Measurements from ENCODE around the gene SLC41A1.

The SLC41A1 gene

DNA sequence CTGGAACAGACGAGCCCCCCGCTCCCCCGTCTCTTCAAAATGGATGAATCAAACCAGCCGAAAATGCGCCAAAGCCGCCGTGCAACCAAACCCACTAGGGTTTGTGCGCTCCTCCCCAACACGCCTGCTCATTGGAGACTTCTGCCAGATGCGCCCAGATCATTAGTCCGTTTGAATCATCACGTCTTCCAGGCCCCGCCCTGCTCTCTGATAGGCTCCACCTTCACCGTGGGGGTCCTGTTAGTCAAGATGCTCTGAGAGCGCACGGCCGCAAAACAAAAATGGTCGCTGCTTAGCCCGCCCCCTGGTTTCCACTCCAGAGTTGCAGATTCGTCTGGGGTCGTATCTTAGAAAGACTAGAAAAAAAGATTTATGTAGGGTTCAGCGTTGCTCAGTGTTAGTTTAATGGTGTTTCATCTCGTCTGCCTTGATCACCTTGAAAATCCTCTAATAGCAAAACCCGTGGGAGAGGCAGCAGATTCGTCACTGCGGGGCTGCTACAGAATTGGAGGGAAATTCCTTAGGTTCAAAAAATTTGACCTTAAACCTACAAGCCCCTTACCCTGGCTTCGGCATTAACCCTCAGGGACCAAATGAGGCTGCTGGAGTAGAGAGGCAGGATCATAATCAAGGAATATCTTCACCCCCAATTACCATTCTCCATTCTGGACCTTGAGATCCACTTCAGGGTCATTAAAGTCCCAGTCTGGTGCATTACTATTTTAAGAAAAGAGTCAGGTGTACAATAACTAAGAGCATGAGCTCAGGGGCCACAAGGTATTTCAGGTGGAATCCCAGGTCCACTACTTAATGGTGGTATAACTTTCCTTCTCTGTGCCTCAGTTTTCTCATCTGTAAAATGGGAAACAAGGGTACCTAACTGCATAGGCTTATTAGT is 62.6 kb downstream of the SLC41A1 start, which contains the start of gene NUCKS1:
Gene NUCKS1 (minus strand): TSS at position 45 of the 898 bp plus-strand sequence. CDS start 209 bp downstream, outside the sequence.
- peak; percentile 100 for DNase-seq

- DNase-seq, result peak; percentile 94
Observed at GRCh38 chr1:205749234-205750137, 63.5 kb downstream of the SLC41A1 start.

DNA sequence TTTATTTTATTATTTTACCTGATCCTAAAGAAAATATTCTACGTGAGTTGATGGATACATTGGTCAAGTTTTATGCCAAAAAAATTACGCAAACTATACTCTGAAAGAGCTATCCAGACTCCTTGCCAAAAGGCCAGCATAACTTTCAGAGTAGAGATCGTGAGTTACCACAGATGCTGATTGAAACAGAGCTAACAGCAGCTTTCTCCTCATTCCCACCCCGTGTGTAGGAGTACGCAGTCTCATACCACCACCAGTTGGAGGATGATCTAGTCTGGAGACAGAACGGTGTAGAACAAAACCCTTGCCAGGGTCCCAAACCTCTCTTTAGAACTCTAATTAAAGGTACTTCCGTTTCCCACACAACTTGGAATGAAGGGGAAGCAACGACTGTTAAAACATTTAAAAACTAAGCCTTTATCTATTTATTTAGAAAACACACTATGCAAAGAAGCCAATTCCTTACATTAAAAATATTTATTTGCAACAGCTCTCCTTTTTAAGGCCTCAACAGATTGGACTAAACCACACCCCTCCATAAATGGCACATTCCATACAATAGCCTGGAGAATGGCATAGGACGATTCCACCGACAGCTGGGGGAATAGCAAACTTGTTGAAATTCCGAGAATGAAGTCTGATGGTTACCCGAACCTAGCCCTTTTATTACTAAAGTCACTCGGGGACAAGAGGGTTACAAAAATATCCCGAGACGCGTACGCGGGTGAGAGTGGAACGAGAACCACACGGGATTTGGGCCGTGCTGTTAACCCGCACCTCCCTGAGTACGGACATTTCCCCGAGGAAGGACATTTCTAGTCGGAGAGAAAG is 64.4 kb downstream of the SLC41A1 start:
- DNase-seq, result peak; percentile 22

GRCh38 chr1:205746757-205747412 is 66.1 kb downstream of the SLC41A1 start:
- no peak for DNase-seq

DNA sequence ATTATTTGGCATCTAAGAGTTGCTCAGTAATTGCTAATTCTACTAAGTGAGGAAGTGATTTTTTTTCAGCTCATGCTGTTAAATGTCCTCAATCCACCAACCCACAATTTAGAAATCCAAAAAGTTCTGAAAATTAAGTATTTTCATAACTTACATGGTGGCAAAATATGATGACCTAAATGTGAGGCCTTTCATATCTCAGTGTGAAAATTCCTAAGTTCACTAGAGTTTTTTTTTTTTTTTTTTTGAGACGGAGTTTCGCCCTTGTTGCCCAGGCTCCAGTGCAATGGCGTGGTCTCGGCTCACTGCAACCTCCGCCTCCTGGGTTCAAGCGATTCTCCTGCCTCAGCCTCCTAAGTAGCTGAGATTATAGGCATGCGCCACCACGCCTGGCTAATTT is 68.6 kb downstream of the SLC41A1 start:
- DNase-seq, result no peak

GRCh38 chr1:205743977-205744376 is 69.0 kb downstream of the SLC41A1 start:
- DNase-seq, result no peak

DNA sequence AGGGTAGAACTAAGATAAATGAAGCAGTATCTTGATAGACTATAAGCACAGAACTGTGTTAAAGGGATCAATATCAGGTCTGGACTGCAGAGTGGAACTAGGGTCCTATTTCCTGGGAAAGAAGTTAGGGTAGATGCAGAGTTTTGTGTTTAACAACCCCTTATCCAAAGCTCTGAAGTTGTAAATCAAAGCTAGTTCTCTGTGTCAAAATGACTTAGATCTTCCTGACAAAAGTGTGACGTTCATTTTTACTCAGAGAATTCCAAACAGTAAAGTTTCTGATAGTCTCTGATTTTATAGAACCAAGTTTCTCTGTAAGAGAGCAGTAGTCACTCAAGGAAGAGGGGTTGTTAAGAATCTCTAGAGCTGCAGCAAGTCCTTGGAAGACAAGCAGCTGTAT is 71.3 kb downstream of the SLC41A1 start:
- no peak for DNase-seq

DNA sequence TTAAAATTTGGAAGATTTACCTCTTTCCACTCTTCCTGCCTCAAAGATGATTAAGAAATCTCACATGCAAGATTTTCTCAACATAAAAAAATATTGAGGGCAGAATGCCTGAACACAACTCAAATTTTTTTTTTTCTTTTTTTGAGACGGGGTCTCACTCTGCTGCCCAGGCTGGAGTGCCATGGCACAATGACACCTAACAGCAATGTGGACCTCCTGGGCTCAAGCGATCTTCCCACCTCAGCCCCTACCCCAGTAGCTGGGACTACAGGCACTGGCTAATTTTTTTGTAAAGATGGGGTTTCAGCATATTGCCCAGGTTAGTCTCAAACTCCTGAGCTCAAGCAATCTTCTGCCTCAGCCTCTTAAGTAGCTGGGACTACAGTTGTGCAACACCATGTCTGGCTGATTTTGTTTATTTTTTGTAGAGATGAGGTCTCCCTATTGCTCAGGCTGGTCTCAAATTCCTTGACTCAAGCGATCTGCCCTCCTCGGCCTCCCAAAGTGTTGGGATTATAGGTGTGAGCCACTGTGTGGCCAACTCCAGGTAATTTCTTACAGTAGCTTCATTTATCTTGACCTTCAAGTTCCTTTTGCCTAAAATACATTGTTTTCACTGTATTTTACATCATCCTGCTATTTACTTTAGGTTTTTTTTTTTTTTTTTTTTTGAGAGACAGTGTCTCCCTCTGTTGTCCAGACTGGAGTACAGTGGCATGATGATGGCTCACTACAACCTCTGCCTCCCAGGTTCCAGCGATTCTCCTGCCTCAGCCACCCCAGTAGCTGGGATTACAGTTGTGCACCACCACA is 73.4 kb downstream of the SLC41A1 start:
- DNase-seq, result no peak
